HEK293T (cell line): Measurements from ENCODE around the gene RTN4RL1.

Experiments
- FOXM1 ChIP-seq: fragments of 450-650 bp; IDR thresholded peaks from 2 replicates; pipeline ENCODE4 v1.6.1; 2017; ENCODE audit warnings: mild to moderate bottlenecking, borderline replicate concordance
- L3MBTL2 ChIP-seq: fragments of 450-650 bp; conservative IDR thresholded peaks from 2 replicates; pipeline ENCODE4 v1.6.1; 2016; ENCODE audit warnings: mild to moderate bottlenecking
- SP1 ChIP-seq: fragments of 450-650 bp; IDR thresholded peaks from 2 replicates; pipeline ENCODE4 v1.6.1; 2017
- TARDBP ChIP-seq: fragments of 450-650 bp; IDR thresholded peaks from 2 replicates; pipeline ENCODE4 v1.6.1; 2016
- TF ChIP-seq, protein P1 (sequence below): fragments of 450-650 bp; IDR thresholded peaks from 2 replicates; pipeline ENCODE4 v1.6.1; 2016

GRCh38 chr17:2060385-2060658 lies 35.2 kb upstream of the RTN4RL1 start:
- no peak for TF ChIP-seq L3MBTL2
- no peak for TF ChIP-seq TARDBP
- no peak for TF ChIP-seq FOXM1
- TF ChIP-seq, protein P1, sequence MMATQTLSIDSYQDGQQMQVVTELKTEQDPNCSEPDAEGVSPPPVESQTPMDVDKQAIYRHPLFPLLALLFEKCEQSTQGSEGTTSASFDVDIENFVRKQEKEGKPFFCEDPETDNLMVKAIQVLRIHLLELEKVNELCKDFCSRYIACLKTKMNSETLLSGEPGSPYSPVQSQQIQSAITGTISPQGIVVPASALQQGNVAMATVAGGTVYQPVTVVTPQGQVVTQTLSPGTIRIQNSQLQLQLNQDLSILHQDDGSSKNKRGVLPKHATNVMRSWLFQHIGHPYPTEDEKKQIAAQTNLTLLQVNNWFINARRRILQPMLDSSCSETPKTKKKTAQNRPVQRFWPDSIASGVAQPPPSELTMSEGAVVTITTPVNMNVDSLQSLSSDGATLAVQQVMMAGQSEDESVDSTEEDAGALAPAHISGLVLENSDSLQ = no peak
- no peak for TF ChIP-seq SP1
